HEK293 (cell line): Measurements from ENCODE around the gene COL17A1.

Experiments
- CTCF ChIP-seq: fragments of 450-650 bp; formaldehyde crosslinking; IDR thresholded peaks from 2 replicates; pipeline ENCODE4 v1.5.1; 2016; ENCODE audit warnings: missing biosample characterization, missing genetic modification characterization
- KLF1 ChIP-seq: fragments of 450-650 bp; formaldehyde crosslinking; IDR thresholded peaks from 2 replicates; pipeline ENCODE4 v1.5.1; 2016; ENCODE audit warnings: missing biosample characterization, missing genetic modification characterization
- PBX3 ChIP-seq: sonication (generic); formaldehyde crosslinking; IDR thresholded peaks from 2 replicates; pipeline ENCODE4 v1.8.1; 2022; ENCODE audit warnings: mild to moderate bottlenecking, moderate library complexity, missing genetic modification reagents
- RBAK ChIP-seq: fragments of 450-650 bp; formaldehyde crosslinking; IDR thresholded peaks from 2 replicates; pipeline ENCODE4 v1.5.1; 2016; ENCODE audit warnings: missing biosample characterization, missing genetic modification characterization
- REST ChIP-seq: fragments of 450-650 bp; formaldehyde crosslinking; IDR thresholded peaks from 2 replicates; pipeline ENCODE4 v1.5.1; 2016; ENCODE audit warnings: missing biosample characterization, missing genetic modification characterization
- ZBTB49 ChIP-seq: fragments of 450-650 bp; formaldehyde crosslinking; IDR thresholded peaks from 2 replicates; pipeline ENCODE4 v1.5.1; 2016; ENCODE audit warnings: missing biosample characterization, missing genetic modification characterization, low read depth
- ZNF501 ChIP-seq: fragments of 450-650 bp; formaldehyde crosslinking; IDR thresholded peaks from 2 replicates; pipeline ENCODE4 v1.5.1; 2016; ENCODE audit warnings: missing biosample characterization, missing genetic modification characterization

GRCh38 chr10:104077663-104078151 is 8.0 kb downstream of the COL17A1 start:
- no peak for TF ChIP-seq REST (tag by site-specific recombination)
- TF ChIP-seq KLF1 (tag by site-specific recombination), result no peak
- TF ChIP-seq ZNF501 (tag by site-specific recombination), result no peak
- TF ChIP-seq ZBTB49, result no peak
- TF ChIP-seq CTCF (tag by site-specific recombination), result no peak
- no peak for TF ChIP-seq RBAK (tag by site-specific recombination)
- TF ChIP-seq PBX3 (CRISPR knock-in tag), result no peak
